PC-9 (cell line): ENCODE measurements around the gene ERC1.

Source experiments
- CTCF ChIP-seq: fragments of 200-600 bp; sonication (generic); conservative IDR thresholded peaks from 2 replicates; pipeline ENCODE4 v1.6.1; 2017; ENCODE audit warnings: mixed run types, antibody characterized with exemption, mild to moderate bottlenecking, moderate library complexity
- EZH2 ChIP-seq: fragments of 200-600 bp; sonication (generic); IDR thresholded peaks from 2 replicates; pipeline ENCODE4 v1.8.0; 2017; ENCODE audit warnings: antibody characterized with exemption, low read depth

DNA sequence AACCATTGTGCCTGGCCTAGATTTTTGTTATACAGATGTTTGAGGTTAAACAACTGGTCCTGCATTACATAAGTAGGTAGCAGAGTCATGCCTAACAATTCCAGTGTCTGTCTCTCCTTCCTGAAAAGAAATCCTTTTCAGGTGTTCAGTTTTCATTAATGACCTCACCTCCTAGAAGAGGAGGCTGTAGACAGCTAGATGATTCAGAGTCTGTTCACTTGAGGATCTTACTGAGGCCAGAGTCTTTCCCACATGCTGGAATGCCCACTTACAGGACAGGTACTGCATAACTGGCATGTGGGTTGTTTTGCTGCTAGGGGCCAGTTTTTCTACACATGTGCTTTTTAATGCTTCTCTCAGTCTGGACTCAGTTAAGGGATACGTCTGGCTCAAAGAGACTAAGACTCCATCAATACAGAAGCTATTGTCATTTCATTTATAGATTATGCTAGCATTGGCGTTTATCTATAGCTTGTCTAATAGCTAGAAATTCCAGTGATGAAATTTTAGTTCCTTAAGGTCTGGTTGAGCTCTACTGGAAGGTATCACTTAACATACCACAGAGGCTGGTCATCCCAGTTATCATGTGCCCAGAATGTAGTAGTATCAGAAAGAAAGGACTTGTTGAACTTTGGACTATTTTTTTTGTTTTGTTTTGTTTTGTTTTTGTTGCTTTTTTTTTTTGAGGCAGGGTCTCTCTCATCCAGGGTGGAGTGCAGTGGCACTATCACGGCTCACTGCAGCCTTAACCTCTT, 206.4 kb downstream of the ERC1 start:
- no peak for TF ChIP-seq CTCF
- TF ChIP-seq EZH2, result no peak
